Adrenal gland (tissue), 5 donors: ENCODE results near the gene DCP2.

ENCODE experiments used
- POLR2A ChIP-seq, 2 donors: fragments of 450-650 bp; IDR thresholded peaks; one replicate each; pipeline ENCODE4 v1.6.1; 2017; ENCODE audit warnings: antibody characterized with exemption in 2 of 2, mild to moderate bottlenecking in 2 of 2, moderate library complexity in 1 of 2
- TF ChIP-seq, protein P1 (sequence below), 6 experiments: fragments of 450-650 bp in 4 of 6; fragments of 200-600 bp in 2 of 6; sonication (generic) in 1 of 6; IDR thresholded peaks; 1 replicate in 5 of 6; 2 replicates in 1 of 6; pipeline versions ENCODE4 v1.5.1 to v1.8.0; 2016 to 2021; ENCODE audit warnings: antibody characterized with exemption in 6 of 6, mild to moderate bottlenecking in 2 of 6, moderate library complexity in 1 of 6
- donor health status: DM: no; HTN: no; CAD: no.

DNA sequence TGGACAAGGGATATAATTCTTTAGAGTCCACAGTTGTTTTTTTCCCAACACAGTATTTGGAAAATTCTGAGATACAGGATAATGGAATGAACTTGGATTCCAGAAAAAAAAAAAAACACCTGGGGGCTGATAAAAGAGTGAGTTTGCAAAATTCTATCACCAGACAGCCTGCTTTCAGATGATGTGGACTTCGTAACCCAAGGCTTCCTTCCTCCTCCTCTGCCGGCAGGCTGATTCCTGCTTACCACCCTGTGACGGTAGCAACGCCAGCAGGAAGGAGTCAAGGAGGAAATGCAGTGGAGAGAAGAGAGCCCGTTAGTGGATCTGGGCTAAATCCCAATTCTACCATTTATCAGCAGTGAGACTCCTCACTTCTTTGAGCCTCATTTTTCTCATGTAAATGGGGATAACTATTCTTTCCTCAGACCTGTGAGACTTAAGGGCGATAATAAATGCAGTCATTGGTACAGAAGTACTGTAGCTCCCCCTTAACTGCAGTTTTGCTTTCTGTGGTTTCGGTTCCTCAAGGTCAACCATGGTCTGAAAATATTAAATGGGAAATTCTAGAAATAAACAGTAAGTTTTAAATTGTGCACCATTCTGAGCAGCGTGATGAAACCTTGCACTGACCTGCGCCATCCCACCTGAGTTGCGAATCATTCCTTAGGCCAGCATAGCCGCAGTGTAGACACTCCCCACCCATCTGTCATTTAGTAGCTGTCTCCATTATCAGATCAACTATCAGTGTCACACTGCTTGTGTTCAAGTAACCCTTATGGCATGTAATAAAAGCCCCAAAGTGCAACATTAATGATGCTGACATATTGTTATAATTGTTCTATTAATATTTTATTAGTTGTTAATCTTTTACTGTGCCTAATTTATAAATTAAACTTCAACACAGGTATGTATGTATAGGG, 71.4 kb downstream of the DCP2 start:
- TF ChIP-seq, protein P1, sequence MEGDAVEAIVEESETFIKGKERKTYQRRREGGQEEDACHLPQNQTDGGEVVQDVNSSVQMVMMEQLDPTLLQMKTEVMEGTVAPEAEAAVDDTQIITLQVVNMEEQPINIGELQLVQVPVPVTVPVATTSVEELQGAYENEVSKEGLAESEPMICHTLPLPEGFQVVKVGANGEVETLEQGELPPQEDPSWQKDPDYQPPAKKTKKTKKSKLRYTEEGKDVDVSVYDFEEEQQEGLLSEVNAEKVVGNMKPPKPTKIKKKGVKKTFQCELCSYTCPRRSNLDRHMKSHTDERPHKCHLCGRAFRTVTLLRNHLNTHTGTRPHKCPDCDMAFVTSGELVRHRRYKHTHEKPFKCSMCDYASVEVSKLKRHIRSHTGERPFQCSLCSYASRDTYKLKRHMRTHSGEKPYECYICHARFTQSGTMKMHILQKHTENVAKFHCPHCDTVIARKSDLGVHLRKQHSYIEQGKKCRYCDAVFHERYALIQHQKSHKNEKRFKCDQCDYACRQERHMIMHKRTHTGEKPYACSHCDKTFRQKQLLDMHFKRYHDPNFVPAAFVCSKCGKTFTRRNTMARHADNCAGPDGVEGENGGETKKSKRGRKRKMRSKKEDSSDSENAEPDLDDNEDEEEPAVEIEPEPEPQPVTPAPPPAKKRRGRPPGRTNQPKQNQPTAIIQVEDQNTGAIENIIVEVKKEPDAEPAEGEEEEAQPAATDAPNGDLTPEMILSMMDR (IDR thresholded peaks at IDR 0.05): no peak
- TF ChIP-seq POLR2A (IDR thresholded peaks at IDR 0.05): no peak
